Osteocyte (in vitro differentiated cells): Measurements from ENCODE around the gene SMIM21. TPM values are rescaled to one million over a fixed set of nuclear protein-coding genes. Genes with fewer than 3 reads are reported as not detected.
A peak's percentile ranks its signal among the peaks of the same experiment; 100 is the strongest.

Experiments used
- DNase-seq: peaks from one replicate; pipeline ENCODE4 v3.0.0; 2021; ENCODE audit warnings: mixed read lengths; ENCODE audit not compliant: unreplicated experiment; ENCODE audit errors: extremely low spot score
- H3K27ac Mint-ChIP-seq: one replicate; pipeline ENCODE4 v1.8.0; 2021; ENCODE audit warnings: mild to moderate bottlenecking, mixed read lengths; ENCODE audit not compliant: unreplicated experiment
- H3K27me3 Mint-ChIP-seq: one replicate; pipeline ENCODE4 v1.8.0; 2021; ENCODE audit warnings: mixed read lengths; ENCODE audit not compliant: unreplicated experiment
- H3K36me3 Mint-ChIP-seq: one replicate; pipeline ENCODE4 v1.8.0; 2021; ENCODE audit warnings: mixed read lengths; ENCODE audit not compliant: unreplicated experiment
- H3K4me1 Mint-ChIP-seq: one replicate; pipeline ENCODE4 v1.8.0; 2021; ENCODE audit warnings: mixed read lengths; ENCODE audit not compliant: unreplicated experiment
- H3K4me3 Mint-ChIP-seq: one replicate; pipeline ENCODE4 v1.8.0; 2021; ENCODE audit warnings: mild to moderate bottlenecking, moderate library complexity, mixed read lengths; ENCODE audit not compliant: unreplicated experiment
- H3K9me3 Mint-ChIP-seq: one replicate; pipeline ENCODE4 v1.8.0; 2021; ENCODE audit warnings: mixed read lengths; ENCODE audit not compliant: unreplicated experiment
- total RNA-seq: library from RNA; stranded (reverse); gene quantifications from 2 replicates; pipeline ENCODE4 v1.2.1, GENCODE V29; 2021
- TF ChIP-seq, protein P1 (sequence below): fragments of 200-600 bp; sonication (generic); IDR thresholded peaks from 2 replicates; pipeline ENCODE4 v1.5.0; 2021; ENCODE audit warnings: antibody characterized with exemption, mild to moderate bottlenecking, moderate library complexity

Gene SMIM21
- total RNA-seq, 1 donor from 2014 or later: not detected

- TF ChIP-seq, protein P1, sequence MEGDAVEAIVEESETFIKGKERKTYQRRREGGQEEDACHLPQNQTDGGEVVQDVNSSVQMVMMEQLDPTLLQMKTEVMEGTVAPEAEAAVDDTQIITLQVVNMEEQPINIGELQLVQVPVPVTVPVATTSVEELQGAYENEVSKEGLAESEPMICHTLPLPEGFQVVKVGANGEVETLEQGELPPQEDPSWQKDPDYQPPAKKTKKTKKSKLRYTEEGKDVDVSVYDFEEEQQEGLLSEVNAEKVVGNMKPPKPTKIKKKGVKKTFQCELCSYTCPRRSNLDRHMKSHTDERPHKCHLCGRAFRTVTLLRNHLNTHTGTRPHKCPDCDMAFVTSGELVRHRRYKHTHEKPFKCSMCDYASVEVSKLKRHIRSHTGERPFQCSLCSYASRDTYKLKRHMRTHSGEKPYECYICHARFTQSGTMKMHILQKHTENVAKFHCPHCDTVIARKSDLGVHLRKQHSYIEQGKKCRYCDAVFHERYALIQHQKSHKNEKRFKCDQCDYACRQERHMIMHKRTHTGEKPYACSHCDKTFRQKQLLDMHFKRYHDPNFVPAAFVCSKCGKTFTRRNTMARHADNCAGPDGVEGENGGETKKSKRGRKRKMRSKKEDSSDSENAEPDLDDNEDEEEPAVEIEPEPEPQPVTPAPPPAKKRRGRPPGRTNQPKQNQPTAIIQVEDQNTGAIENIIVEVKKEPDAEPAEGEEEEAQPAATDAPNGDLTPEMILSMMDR: no peak
- no peak overlapping the region for H3K4me3 Mint-ChIP-seq
- H3K4me1 Mint-ChIP-seq: no peaks in the 10 kb centered on the region
- no peak overlapping the region for H3K27ac Mint-ChIP-seq
- H3K36me3 Mint-ChIP-seq: no peaks in the 10 kb centered on the region
- peaks cover 1% of the 10 kb centered on the region for H3K27me3 Mint-ChIP-seq
- peak; percentile 76 for DNase-seq
- H3K9me3 Mint-ChIP-seq: no peaks in the 10 kb centered on the region
Observed at GRCh38 chr18:75364512-75365253, 62.8 kb downstream of the SMIM21 start.

GRCh38 chr18:75363446-75364225 lies 63.9 kb downstream of the SMIM21 start:
- Mint-ChIP-seq H3K9me3 (no peaks in the 10 kb centered on the region), H3K36me3 (no peaks in the 10 kb centered on the region), H3K27ac (no peak overlapping the region), H3K4me3 (no peak overlapping the region), H3K27me3 (peaks cover 6% of the 10 kb centered on the region), H3K4me1 (no peaks in the 10 kb centered on the region)
- TF ChIP-seq, protein P1: no peak
- DNase-seq: peak; percentile 30

DNA sequence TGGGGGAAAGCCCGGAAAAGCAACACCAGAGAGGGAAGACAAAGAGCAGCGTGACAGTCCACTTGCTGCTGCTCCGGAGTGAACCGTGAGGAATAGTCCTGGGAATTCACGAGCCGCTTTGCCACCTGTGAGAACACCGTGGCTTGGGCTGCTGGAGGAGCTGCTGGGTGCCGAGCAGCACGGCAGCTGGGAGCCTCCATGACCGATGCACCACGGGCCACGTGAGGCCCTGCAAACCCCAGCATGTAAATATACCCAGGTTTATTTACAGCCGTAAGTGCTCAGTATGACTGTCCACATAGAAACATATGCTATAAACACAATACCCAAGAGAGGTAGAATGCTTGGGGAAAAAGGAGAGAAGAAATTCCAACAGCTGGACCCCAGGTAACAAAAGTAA lies 65.1 kb downstream of the SMIM21 start:
- H3K9me3 Mint-ChIP-seq: no peaks in the 10 kb centered on the region
- no peak for DNase-seq
- no peaks in the 10 kb centered on the region for H3K4me1 Mint-ChIP-seq
- H3K36me3 Mint-ChIP-seq: no peaks in the 10 kb centered on the region
- no peak overlapping the region for H3K4me3 Mint-ChIP-seq
- no peak overlapping the region for H3K27ac Mint-ChIP-seq
- peaks cover 6% of the 10 kb centered on the region for H3K27me3 Mint-ChIP-seq
- TF ChIP-seq, protein P1: no peak

DNA sequence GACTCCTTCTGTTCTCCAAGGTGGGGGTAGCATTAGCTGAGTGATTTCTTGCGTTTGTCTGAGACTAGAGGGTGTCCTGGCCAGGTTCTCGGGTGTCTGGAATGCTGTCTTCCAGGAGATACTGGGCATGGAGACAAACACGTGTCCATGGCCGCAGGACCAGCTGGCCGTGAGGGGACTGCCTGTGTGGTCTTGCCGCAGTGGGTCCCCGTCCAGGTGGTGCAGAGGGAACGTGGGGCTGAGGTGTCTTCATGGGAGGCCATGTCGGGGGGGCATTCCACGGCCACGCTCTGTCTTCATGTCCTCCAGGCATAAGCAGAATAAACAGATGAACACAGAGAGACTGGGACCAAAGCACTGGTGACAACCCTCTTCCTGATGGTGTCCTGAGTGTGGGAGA lies 66.6 kb downstream of the SMIM21 start:
- DNase-seq: no peak
- Mint-ChIP-seq H3K9me3 (peaks cover 6% of the 10 kb centered on the region), H3K27me3 (peaks cover 6% of the 10 kb centered on the region), H3K36me3 (no peaks in the 10 kb centered on the region), H3K4me1 (no peaks in the 10 kb centered on the region), H3K27ac (no peak overlapping the region), H3K4me3 (no peak overlapping the region)
- TF ChIP-seq, protein P1: no peak

DNA sequence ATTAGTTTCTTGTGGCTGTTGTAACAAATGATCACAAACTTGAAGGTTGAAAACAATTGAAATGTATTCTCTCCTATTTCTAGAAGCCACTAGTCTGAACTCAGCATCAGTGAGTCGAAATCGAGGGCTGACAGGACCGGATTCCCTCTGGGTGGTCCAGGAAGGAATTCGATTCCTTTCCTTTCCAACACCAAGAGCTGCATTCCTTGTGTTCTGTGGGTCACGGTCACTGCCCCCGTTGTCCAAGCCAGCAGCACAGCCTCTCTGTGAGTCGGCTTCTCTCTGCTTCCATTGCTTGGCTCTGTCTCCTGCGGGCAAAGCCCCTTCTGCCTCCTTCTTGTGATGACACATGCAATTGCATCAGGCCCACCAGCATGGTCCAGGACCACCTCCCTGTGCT lies 67.3 kb downstream of the SMIM21 start:
- Mint-ChIP-seq H3K9me3 (peaks cover 6% of the 10 kb centered on the region), H3K27me3 (peaks cover 6% of the 10 kb centered on the region), H3K36me3 (no peaks in the 10 kb centered on the region), H3K4me3 (no peak overlapping the region), H3K27ac (no peak overlapping the region), H3K4me1 (no peaks in the 10 kb centered on the region)
- no peak for DNase-seq
- TF ChIP-seq, protein P1: no peak
